Measurements from ENCODE around the gene CDH4.

Gene CDH4

GRCh38 chr20:61605862-61606557 is 353.9 kb downstream of the CDH4 start:
- no peak overlapping the region for H3K27ac ChIP-seq
- H3K4me3 ChIP-seq (ENCODE audit: low read depth in 1 of 2, low read length in 1 of 2): no peak overlapping the region
- H3K27me3 ChIP-seq: no peaks in the 10 kb centered on the region
- no peaks in the 10 kb centered on the region for H3K36me3 ChIP-seq
- TF ChIP-seq CTCF (IDR thresholded peaks at IDR 0.05): no peak
- no peaks in the 10 kb centered on the region for H3K4me1 ChIP-seq (ENCODE audit: control insufficient read depth in 1 of 2, insufficient read depth in 1 of 2, low read depth in 1 of 2, low read length in 1 of 2)
- peaks cover 4% of the 10 kb centered on the region for H3K9me3 ChIP-seq

- Histone ChIP-seq H3K9me3 (peaks cover 4% of the 10 kb centered on the region), H3K4me3 (ENCODE audit: low read depth in 1 of 2, low read length in 1 of 2) (no peak overlapping the region), H3K4me1 (ENCODE audit: control insufficient read depth in 1 of 2, insufficient read depth in 1 of 2, low read depth in 1 of 2, low read length in 1 of 2) (no peaks in the 10 kb centered on the region), H3K27me3 (no peaks in the 10 kb centered on the region), H3K27ac (no peak overlapping the region), H3K36me3 (no peaks in the 10 kb centered on the region)
- TF ChIP-seq CTCF (IDR thresholded peaks at IDR 0.05): no peak
Observed at GRCh38 chr20:61608275-61609085, 356.4 kb downstream of the CDH4 start.

GRCh38 chr20:61609461-61609860 is 357.4 kb downstream of the CDH4 start:
- Histone ChIP-seq H3K27ac (no peak overlapping the region), H3K27me3 (no peaks in the 10 kb centered on the region), H3K4me1 (ENCODE audit: control insufficient read depth in 1 of 2, insufficient read depth in 1 of 2, low read depth in 1 of 2, low read length in 1 of 2) (no peaks in the 10 kb centered on the region), H3K9me3 (peaks cover 3% of the 10 kb centered on the region), H3K4me3 (ENCODE audit: low read depth in 1 of 2, low read length in 1 of 2) (no peak overlapping the region), H3K36me3 (no peaks in the 10 kb centered on the region)
- no peak for TF ChIP-seq CTCF (IDR thresholded peaks at IDR 0.05)

- Histone ChIP-seq H3K9me3 (peaks cover 4% of the 10 kb centered on the region), H3K36me3 (no peaks in the 10 kb centered on the region), H3K4me3 (ENCODE audit: low read depth in 1 of 2, low read length in 1 of 2) (no peak overlapping the region), H3K27me3 (no peaks in the 10 kb centered on the region), H3K27ac (no peak overlapping the region), H3K4me1 (ENCODE audit: control insufficient read depth in 1 of 2, insufficient read depth in 1 of 2, low read depth in 1 of 2, low read length in 1 of 2) (no peaks in the 10 kb centered on the region)
- no peak for TF ChIP-seq CTCF (IDR thresholded peaks at IDR 0.05)
Observed at GRCh38 chr20:61611401-61612180, 359.5 kb downstream of the CDH4 start.

GRCh38 chr20:61613917-61614705 is 362.1 kb downstream of the CDH4 start:
- Histone ChIP-seq H3K36me3 (no peaks in the 10 kb centered on the region), H3K4me3 (ENCODE audit: low read depth in 1 of 2, low read length in 1 of 2) (no peak overlapping the region), H3K9me3 (peaks cover 10% of the 10 kb centered on the region), H3K27ac (no peak overlapping the region), H3K4me1 (ENCODE audit: control insufficient read depth in 1 of 2, insufficient read depth in 1 of 2, low read depth in 1 of 2, low read length in 1 of 2) (no peaks in the 10 kb centered on the region), H3K27me3 (no peaks in the 10 kb centered on the region)
- no peak for TF ChIP-seq CTCF (IDR thresholded peaks at IDR 0.05)
